ENCODE measurements around the gene NOS1.

DNA sequence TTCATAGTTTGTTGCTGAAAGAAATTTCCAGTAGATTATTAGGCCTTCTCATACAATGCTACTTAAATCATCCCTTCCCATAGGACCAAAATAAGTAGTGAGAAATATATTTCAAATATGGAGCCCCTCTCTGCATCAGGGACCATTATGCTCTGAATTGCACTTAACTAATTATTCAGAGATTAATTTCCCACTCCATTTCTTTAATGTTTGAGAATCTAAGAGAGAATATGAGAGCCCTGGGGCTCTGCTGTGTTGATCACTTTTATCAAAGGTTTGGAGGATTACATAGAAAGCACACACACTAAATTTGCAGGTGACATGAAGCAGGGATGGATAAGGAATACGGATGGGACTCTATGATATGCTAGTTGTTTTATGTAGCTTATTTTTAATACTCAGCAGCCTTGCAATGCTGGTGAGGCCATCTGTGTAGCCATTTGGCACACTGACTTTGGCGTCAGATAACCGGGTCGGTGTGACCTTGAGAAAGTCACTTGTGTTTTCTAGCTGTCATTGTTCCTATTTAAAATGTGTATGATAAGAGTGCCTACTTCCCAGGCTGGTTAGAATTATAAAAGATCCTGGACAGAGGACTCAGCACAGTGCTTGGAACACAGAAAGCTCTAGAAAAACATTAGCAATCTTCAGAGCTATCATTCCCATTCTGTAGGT is 121.2 kb downstream of the NOS1 start:
- TF ChIP-seq ZC3H10 (CRISPR knock-in tag; IDR thresholded peaks at IDR 0.05) (no peak), PPARA (CRISPR knock-in tag; IDR thresholded peaks at IDR 0.05; ENCODE audit: borderline replicate concordance) (no peak), ARNTL (CRISPR knock-in tag; IDR thresholded peaks at IDR 0.05; ENCODE audit: borderline replicate concordance, low read depth) (no peak), ESRRG (CRISPR knock-in tag; IDR thresholded peaks at IDR 0.05) (no peak), ZNF70 (CRISPR knock-in tag; IDR thresholded peaks at IDR 0.05) (no peak)
- TF ChIP-seq, protein P1, sequence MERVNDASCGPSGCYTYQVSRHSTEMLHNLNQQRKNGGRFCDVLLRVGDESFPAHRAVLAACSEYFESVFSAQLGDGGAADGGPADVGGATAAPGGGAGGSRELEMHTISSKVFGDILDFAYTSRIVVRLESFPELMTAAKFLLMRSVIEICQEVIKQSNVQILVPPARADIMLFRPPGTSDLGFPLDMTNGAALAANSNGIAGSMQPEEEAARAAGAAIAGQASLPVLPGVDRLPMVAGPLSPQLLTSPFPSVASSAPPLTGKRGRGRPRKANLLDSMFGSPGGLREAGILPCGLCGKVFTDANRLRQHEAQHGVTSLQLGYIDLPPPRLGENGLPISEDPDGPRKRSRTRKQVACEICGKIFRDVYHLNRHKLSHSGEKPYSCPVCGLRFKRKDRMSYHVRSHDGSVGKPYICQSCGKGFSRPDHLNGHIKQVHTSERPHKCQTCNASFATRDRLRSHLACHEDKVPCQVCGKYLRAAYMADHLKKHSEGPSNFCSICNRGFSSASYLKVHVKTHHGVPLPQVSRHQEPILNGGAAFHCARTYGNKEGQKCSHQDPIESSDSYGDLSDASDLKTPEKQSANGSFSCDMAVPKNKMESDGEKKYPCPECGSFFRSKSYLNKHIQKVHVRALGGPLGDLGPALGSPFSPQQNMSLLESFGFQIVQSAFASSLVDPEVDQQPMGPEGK (CRISPR knock-in tag; IDR thresholded peaks at IDR 0.05; ENCODE audit: borderline replicate concordance), result no peak
- TF ChIP-seq, protein P2, sequence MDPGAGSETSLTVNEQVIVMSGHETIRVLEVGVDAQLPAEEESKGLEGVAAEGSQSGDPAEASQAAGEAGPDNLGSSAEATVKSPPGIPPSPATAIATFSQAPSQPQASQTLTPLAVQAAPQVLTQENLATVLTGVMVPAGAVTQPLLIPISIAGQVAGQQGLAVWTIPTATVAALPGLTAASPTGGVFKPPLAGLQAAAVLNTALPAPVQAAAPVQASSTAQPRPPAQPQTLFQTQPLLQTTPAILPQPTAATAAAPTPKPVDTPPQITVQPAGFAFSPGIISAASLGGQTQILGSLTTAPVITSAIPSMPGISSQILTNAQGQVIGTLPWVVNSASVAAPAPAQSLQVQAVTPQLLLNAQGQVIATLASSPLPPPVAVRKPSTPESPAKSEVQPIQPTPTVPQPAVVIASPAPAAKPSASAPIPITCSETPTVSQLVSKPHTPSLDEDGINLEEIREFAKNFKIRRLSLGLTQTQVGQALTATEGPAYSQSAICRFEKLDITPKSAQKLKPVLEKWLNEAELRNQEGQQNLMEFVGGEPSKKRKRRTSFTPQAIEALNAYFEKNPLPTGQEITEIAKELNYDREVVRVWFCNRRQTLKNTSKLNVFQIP (CRISPR knock-in tag; IDR thresholded peaks at IDR 0.05; ENCODE audit: borderline replicate concordance, low read depth), result no peak

Data from SK-N-SH treated with all-trans-retinoic acid at 6 μM for 48 hours (cell line).